Fibroblast of lung (primary cell): ENCODE results near the gene WNT3A.
"Not testable (repeated sequence)": the region's sequence is repeated elsewhere in the genome, so short reads cannot be mapped to it uniquely, and the experiment has no call there.

ENCODE experiments used
- CTCF ChIP-seq, 2 donors: IDR thresholded peaks in 1 of 2; conservative IDR thresholded peaks in 1 of 2; 1 replicate in 1 of 2; 2 replicates in 1 of 2; pipeline ENCODE4 v1.5.1; 2011 to 2012; ENCODE audit warnings: low read length in 2 of 2, control low read depth in 1 of 2, inconsistent platforms in 1 of 2, low read depth in 1 of 2, mild to moderate bottlenecking in 1 of 2
- EZH2 ChIP-seq: IDR thresholded peaks from 2 replicates; pipeline ENCODE4 v1.5.1; 2012; ENCODE audit warnings: low read length, control low read depth, mild to moderate bottlenecking; ENCODE audit errors: missing control alignments

DNA sequence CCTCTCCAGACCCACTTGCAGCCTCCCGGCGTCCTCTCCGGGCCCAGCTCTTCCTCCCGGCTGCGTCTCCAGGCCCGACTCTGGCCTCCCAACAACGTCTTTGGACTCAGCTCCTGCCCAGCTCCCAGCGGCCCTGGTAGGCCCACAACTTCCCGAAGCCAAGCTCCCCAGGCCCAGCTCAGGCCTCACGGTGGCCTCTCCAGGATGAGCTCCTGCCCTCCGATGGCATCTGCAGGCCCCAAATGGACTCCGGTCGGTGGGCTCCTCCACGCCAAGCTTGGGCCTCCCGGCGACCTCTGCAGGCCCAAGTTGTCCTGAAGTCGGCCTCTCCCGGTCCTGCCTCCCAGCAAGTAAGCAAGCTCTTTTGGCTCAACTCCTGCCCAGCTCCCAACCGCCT is 34.5 kb upstream of the WNT3A start:
- TF ChIP-seq CTCF (conservative IDR thresholded peaks at IDR 0.05 in 1 of 2, IDR thresholded peaks at IDR 0.05 in 1 of 2; ENCODE audit: low read depth in 1 of 2, low read length in 2 of 2); EZH2: not testable (repeated sequence)
